Glomerular visceral epithelial cell (primary cell): ENCODE results near the gene FEM1B.

Experiments
- DNase-seq: peaks from one replicate; pipeline ENCODE4 v3.0.0-alpha.2; 2016; ENCODE audit errors: extremely low spot score

Gene FEM1B

GRCh38 chr15:68307131-68307928 lies 29.8 kb downstream of the FEM1B start:
- DNase-seq, result no peak

DNA sequence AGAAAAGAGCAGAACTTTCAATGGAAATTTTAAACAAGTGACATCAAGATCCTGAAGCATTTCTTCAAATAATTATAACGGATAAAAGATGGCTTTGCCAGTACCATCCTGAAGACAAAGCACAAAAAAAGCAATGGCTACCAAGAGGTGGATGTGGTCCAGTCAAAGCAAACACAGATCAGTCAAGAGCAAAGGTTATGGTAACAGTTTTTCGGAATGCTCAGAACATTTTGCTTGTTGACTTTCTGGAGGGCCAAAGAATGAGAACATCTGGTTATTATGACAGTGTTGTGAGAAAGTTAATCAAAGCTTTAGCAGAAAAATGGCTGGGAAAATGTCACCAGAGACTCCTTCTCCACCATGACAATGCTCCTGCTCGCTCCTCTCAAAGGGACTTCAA lies 31.5 kb downstream of the FEM1B start:
- DNase-seq, result no peak

DNA sequence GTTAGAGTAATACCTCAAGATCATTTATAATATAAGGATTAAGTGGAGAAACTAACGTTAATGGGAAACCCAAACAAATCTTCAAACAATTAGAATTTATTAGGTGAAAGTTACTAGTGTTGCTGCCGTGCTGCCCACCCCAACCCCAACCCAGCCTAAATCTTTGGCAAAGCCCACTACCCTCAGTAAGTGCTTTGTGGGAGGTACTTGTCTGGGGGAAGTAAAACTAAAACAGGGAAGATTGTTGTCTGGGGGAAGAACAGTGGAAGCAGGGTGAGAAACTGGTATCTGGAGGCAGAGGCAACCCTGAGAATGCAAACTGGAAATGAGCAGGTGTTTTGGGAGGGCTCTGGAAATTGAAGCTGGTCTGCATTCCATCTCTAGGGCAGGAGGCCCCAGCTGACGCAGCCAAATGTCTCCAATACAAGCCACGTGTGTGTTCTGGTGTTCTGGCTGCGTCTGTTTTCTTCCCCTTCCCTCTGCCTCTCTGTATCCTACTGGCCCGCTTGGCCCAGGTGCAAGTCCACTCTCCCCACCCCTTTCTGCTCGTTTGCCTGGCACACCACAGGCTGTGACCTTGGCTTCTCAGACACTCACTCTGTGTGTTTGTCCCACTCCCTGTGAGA lies 32.7 kb downstream of the FEM1B start:
- no peak for DNase-seq

DNA sequence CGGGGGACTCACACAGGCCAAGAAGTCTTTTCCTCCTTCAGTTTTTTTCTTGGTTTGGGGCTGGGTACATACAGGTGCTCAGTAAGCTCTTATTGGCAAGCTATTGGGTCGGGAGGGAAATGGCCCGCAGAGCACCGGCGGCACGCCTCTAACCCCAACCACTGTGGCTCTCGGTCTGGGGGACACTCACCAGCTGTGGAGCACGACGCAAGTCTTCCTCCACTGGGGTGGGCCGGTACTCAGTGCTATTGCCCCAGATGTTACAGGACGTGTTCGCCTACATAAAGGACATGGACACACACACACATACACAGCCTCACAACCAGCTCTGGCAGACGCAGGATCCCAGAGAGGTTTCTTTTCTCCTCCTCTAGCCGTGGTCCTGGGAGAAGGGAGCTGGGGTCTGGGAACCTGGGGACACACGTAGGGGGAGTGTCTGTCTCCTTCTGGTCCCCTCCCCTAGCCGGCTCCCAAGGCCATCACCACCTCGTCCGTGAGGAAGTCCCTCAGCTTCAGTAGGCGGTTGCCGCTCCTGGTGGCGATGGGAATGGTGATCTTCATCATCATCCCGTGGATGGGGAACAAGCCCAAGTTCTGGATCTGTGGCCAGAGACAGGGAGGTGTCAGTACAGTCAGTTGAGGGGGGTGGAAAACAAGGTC lies 33.4 kb downstream of the FEM1B start:
- DNase-seq, result no peak

DNA sequence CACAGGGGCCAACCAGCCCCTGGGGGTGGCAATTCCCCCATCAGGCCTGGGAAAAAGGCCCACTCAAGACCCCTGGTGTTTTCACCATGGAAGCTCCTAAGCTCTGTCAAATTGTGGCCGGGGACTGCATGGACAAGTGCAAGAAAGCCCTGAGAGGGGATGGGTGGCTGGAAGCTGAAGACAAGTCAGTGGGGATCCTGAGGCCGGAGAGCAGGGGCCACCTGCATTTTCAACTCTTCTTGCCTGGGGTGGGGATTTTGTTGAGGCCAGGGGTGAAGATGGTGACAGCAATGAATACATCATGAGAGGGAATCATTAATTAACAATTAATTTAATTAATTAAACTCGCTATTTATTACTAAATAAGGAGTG lies 33.9 kb downstream of the FEM1B start:
- DNase-seq, result no peak

DNA sequence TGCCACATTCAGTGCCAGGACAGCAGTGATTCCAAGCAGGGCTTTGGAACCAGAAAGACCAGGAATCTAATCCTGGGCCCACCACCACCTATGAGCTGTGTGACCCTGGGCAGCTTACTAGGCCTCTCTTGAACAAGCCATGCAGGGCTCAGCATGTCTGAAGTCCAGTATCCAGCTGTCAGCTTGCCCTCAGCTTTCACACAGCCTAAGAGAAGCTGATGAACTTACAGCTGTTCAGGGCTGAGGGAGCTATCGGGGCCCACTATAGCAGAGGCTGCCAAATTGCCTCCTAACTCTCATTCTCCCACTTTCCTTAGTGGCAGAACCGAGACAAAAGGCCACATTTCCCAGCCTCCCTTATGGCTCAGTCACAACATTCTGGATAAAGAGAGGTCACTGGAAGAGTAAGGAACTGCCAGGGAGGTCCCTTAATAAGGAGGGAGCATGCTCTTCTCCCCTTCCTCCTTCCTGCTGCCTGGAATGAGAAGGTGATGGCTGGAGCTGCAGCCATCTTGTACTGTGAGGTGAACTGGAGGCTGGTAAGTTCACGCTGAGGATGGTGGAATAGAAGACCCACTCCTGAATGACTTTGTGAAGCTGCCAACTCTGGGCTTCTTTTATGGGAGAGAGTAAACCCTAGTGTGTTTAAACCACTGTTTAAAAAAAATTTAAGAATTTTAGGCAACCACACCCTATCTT lies 34.5 kb downstream of the FEM1B start:
- no peak for DNase-seq

DNA sequence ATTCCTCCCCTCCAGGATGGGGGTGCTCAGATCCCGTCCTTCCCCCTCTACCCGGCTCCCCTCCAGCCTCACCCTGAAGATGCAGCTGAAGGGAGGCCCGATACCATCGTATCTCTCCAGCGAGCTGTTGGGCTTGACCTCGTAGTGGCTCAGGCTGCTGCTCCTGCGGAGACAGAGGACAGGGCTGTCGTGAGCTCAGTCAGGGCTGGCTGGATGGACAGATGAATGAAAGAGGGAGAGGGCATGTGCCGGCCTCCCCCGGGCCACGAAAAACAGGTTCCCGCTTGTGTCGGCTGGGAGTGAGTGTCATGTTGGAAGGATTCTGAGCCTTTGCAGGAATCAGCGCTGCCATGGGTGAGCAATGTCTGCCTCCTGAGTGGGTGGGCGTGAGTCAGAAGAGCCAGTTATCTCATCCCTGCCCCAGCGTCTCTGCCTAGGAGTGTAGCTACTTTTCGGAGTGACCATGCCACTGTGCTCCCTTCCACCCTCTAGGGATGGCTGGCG lies 35.2 kb downstream of the FEM1B start:
- no peak for DNase-seq

DNA sequence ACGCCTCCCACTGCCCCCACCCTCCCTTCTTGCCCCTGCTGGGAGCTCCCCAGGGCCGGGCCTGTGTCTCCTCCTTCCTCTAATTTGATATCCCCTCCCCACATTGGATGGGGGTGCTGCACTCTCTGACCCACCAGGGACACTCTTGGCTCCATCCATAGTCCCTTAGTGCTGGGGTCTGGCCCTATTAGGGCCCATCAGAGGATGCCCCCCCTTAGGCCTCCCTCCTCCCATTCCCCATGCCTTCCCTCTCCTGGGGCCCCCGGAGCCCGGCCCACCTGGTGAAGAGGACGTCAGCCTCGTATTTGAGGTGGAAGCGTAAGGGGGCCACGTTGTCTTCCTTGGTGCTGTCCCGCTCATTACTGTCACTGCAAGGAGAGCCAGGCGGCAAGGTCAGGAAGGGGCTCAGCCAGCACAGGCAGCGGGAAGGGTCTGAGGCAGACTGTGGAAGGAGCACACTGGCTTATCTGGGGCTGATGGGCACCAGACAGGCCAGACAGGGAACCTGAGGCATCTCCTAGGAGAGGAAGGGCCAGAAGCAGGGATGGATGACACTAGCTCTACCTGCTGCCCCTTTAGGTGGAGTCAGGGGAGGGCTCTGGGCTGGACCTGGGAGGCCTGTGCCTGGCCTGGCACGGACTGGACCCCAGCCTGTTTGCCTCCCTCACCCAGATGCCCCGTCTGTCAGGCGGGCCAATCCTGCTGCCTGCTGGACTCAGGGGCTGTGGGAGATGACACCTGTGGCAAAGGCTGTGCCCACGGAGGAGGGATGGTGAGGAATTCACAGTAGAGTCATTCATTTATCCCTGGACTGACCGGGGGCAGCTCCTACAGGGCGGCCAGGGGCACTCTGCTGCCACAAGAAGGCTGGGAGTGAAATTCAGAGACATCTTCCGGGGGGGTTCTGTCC lies 36.2 kb downstream of the FEM1B start:
- no peak for DNase-seq

GRCh38 chr15:68314563-68314962 lies 37.0 kb downstream of the FEM1B start:
- no peak for DNase-seq

GRCh38 chr15:68315035-68315434 lies 37.5 kb downstream of the FEM1B start:
- DNase-seq, result no peak

- DNase-seq, result no peak
These were observed 38.0 kb downstream of the FEM1B start for GRCh38 chr15:68315495-68316031.

GRCh38 chr15:68316061-68316804 lies 38.7 kb downstream of the FEM1B start:
- no peak for DNase-seq

DNA sequence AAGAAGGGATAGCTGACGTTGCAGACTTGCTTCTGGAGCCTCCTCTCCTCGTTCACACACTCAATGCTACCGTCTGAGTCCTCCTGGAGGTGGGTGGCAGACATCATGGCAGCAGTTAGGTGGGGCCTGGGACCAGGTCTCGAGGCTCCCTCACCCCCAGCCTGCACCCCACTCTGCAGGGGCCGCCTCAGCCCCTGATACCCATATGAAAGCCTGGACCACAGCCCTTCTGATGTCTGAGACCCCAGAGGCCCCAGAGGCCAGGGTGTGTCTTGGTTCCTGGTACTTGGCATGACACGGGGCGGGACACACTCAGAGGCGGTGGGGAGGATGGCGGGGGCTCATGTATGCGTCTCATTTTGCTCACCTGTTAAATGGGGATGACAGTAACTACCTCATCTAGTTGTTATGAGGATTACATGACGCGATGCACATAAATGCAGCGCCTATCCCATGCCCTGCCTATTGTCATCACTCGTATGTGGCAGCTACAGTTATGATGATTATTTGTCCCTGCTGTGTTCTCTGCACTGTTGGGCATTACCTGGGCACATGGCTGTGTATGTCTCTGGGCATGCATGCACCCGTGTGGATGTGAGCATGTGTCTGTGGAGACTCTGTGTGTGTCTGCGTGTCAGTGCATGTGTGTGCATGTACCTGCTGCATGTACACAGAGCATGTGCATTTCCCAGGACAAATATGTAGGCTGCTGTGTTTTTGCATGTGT lies 39.9 kb downstream of the FEM1B start:
- no peak for DNase-seq

- no peak for DNase-seq
These were observed 40.7 kb downstream of the FEM1B start for GRCh38 chr15:68318008-68318835.

DNA sequence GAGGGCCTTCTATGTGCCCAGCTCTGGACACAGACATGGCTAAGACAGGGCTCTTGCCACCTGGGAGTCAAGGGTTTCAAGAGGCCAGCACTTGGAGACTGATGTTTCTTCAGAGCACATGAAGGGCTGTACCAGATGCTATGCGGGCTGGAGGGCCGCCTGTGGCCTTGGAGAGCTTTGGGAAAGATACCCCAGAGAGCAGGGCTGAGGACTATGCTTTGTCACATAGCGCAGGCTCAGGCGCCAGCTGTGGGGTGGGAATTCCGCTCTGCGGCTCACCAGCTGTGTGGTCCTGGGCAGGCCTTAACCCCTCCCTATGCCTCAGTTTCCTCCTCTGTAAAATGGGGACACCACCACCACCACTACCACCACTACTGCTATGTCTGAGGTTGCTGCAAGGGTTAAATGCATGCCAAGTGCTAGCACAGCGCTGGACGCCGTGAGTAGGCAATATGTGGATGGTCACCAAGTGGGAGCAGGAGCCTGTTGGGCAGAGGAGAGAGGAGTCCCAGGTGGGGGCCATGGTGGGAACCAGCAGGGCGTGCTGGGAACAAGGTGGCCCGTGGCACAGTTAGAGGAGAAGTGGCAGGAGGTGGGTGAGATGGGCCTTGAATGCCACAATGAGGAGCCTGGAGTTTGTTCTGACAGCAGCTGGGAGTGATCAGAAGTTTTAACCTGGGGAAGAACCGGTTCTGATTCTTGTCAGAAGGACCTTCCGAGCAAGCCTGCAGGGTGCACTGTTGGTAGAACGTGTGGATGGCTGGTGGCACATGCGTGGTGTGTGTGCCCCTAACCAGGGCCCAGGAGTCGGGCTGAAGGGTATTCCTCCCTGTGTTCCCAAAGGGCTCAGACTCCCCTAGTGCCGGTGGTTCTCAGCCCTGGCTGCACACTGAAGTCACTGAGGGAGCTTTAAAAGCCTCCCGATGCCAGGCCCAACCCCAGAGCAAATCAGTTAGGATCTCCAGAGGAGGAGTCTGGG lies 41.7 kb downstream of the FEM1B start:
- DNase-seq, result no peak

GRCh38 chr15:68319997-68320396 lies 42.5 kb downstream of the FEM1B start:
- no peak for DNase-seq

GRCh38 chr15:68321229-68321628 lies 43.7 kb downstream of the FEM1B start:
- DNase-seq, result no peak
